Measurements from ENCODE around the gene TTC39A.

Gene TTC39A

DNA sequence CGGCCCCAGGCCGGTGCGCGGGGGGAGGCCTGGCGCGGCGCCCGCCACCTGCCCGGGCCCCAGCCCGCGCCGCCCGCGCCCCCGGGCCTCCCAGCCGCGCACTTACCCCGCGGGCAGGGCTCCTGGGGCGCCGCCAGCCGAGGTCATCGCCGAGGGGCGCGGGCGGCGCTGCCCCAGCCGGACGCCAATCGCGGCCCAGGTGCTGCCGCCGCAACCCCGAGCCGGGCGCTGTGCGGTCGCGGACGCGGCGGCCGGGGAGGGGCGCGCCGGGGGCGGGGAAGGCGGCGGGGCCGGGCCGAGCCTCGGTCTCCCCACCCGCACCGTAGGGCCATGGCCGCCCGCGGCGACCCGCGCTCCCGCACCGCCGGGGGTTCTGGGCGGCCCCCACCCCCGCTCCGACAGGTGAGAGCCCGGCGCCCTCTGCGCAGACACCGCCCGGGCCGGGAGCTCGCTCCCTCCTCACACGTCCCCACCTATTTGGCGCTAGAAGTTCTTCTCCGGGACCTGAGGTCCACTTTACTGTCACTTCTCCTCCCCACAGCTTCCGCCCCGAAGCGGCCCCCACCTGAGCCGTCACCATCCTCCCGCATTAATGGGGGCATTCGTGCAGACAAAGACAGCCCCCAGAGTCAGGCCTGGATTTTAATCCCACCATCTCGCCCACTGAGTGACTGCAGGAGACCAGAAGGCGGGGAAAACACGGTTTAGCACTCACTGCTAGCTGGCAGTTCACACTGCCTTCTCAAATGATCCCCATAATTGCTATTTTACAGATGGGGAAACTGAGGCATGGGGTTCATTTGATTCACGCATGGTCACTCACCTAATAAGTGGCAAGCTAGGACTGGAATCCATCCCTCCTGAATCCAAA, at the start of gene TTC39A:
TTC39A (minus strand) TSS at position 232 of the 871 bp plus-strand sequence; CDS start at position 147, 85 bp downstream.
- DNase-seq: no peak

DNA sequence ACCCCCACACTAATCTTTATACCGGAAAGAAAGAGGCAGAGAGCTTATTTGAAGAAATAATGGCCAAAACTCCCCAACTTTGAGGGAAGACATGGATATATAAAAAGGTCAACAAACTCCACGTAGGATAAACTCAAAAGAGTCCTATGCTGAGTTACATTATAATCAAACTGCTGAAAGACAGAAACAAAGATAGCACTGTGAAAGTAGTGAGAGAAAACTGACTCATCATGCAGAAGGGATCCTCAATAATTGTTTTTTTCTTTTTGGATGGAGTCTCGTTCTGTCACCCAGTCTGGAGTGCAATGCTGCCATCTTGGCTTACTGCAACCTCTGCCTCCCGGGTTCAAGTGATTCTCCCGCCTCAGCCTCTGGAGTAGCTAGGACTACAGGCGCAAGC, 48.5 kb upstream of the TTC39A start:
- no peak for DNase-seq

DNA sequence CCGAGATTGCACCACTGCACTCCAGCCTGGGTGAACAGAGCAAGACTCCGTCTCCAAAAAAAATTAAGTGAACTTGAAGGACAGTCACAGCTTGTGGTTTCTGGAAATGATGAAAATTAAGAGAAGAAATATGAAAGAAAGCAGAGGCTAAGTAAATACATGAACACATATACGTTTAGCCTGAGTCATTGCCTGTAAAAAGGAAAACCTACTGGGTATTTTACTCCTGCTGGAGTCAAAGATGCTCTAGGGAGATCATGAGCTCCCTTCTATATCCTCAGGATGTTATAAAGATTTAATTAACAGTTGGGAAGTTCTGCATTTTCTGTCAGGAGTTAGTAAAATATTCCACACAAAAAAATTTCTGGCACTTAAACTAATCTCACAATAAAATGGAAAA, 43.5 kb upstream of the TTC39A start:
- DNase-seq: no peak

DNA sequence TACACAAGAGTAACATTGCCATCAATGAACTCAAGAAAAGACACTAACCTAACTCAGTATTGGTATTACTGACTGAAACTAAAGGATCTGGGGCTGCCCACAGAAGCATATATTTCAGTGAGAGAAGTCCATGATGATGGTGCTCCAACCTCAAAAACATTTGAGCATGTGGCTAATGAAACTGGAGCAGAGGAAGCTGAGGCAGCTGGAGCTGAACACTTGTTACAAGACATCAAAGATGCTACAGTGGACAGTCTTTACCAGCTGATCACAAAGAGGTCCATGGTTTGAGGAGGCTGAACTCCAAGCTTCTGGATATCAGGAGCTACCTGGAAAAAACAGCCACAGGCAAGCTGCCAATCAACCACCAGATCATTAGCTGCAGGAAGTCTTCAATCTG, 42.2 kb upstream of the TTC39A start:
- DNase-seq: no peak

DNA sequence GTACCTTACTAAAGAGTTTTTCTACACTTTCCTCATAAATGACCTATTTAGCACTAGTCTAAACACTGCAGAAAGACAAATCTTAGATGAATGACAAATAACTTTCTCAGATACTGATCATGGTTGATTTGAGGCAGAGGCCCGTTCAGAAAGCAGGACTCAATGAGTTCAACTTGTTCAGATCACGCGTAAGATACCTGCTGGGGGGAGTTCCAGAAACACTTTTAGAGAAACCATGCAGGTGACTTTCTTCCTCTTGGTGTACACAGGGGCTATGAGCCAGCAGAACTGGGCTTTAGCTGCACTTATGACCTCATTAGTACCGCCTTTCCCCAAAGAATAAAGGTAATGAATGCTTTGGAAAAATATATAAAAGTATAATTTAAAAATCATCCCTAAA, 38.8 kb upstream of the TTC39A start:
- no peak for DNase-seq

DNA sequence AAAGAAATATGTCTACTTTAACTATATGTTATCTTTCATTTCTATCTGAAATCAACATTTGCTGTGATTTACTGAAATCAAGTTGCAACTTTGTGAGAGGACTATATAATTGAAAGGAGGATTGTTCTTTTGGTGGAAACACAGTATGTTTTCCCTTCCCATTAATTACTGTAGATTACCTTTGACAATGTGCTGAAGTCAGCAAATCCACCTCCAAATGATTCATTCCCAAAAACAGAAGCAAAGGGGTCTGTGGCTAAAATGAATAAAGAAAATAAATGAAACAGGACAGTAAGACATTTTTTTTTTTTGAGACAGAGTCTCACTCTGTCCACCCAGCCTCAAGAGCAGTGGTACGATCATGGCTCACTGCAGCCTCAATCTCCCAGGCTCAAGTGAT, 35.4 kb upstream of the TTC39A start:
- no peak for DNase-seq

DNA sequence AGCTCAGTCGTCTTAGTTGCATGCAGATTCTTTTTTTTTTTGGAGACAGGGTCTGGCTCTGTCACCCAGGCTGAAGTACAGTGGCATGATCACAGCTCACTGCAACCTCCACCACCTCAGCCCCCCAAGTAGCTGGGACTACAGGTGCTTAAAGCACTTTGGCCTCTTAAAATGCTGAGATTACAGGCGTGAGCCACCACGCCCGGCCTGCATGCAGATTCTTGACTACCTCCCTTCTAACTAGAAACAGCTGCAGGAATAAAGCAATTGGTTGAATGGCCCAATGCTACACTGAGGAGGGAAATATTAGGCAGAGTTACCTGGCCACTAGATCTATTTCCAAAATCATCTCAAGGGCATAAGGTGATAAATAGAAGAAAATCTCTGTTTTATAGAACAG, 29.5 kb upstream of the TTC39A start:
- DNase-seq: no peak

DNA sequence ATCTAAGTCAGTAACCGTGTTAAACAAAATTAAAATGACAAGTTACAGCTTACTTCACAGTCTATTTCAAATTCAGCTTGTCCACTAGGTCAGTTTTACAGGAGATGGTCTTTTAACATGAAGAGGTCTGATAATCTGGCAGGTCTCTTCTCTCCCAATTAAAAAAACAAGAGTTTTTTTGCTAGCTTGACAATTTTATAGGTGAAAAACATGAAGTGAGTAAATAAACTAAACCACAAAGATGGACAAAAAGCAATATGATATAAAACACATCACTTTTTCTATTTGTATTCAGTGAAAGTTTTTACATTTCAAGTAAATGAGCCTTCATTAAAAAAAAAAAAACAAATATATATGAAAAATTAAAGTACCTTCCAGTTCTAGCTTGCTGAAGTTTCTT, 25.0 kb upstream of the TTC39A start:
- DNase-seq: no peak

DNA sequence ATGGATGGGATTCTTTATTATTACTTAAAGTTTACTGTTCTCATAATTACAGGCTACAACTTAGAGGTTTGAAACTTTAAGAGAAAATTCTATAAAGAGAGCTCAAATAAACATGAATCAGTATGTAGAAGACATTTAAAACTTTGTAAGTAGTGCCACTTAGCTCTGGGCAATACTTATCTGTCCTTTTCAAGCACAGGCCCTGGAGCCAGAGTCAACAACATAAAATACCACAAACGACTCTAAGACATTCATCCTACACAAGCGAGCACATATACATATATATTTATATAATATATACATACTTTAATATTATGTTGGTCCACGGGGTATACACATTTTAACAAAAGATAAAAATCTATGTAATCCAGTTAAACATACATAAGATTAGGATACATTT, 24.1 kb upstream of the TTC39A start:
- no peak for DNase-seq

DNA sequence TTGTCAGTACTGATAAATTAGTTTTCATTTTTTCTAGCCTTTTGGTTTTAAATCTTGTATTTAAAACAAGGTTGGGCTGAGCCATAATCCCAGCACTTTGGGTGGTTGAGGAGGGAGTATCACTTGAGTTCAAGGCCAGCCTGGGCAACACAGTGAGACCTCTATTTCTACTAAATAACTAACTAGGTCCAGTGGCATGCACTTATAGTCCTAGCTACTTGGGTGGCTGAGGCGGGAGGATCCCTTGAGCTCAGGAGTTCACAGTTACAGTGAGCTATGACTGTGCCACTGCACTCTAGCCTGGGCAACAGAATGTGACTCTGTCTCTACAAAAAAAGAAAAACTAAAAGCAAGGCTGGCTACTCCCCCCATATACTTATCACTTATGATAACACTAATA, 21.5 kb upstream of the TTC39A start:
- DNase-seq: no peak

DNA sequence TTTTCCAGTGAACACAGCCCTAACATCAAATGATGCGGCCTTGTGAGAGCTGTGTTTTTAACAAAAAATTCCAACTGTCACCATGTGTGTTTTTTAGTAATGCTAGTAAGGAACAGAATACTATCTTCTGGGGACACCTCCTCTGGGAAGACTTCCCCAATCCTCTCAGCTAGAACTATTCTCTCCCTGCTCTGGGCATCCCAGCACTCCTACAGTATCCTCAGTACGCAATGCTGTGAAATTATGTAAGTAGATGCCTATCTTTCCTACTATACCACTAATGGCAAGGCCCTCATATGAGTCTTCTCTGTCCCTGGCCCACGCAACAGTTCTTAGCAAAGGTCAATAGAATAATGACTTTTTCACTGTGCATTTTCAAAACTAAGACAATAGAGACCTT, 19.5 kb upstream of the TTC39A start:
- no peak for DNase-seq

DNA sequence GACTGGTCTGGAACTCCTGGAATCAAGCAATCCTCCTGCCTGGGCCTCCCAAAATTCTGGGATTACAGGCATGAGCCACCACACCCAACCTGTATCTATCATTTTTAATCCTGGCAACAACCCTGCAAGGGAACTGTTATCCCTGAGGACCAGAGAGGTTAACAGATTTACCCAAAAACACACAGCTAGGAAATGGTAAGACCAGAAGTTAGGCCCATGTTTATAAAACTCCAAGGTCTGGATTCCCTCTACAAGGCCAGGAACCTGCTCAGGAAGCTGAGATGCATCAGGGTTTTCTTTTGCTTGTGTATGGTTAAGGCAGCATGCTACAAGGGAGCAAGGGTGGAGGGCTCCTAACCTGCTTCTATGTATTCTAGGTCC, 17.8 kb upstream of the TTC39A start:
- no peak for DNase-seq

DNA sequence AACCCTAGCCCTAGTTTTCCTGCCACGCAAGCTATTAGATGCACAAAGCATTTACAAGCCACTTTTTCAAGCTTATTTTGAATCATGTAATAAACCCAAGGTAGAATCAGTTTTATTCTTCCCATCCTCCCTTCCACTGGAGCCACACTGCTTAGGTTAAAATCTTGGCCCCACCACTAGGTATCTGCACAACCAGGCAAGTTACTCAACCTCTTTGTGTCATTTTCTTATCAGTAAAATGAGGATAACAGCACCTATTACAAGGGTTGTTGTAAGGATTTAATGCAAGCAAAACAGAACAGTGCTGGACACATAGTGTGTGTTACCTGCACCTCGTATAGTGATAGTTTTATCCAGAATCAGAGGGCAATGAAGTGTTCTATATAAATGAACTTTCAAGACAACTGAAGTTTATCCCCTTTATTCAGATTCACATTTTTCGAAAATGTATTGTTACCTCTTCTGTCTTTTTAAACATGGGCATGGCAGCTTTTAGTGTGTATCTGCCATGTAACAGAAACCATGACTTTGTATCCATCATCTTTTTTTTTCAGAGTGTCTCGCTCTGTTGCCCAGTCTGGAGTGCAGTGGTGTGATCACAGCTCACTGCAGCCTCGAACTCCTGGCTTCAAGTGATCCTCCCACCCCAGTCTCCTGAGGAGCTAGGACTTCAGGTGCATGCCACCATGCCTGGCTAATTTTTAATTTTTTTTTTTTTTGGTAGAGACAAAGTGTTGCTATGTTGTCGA, 17.2 kb upstream of the TTC39A start:
- no peak for DNase-seq

DNA sequence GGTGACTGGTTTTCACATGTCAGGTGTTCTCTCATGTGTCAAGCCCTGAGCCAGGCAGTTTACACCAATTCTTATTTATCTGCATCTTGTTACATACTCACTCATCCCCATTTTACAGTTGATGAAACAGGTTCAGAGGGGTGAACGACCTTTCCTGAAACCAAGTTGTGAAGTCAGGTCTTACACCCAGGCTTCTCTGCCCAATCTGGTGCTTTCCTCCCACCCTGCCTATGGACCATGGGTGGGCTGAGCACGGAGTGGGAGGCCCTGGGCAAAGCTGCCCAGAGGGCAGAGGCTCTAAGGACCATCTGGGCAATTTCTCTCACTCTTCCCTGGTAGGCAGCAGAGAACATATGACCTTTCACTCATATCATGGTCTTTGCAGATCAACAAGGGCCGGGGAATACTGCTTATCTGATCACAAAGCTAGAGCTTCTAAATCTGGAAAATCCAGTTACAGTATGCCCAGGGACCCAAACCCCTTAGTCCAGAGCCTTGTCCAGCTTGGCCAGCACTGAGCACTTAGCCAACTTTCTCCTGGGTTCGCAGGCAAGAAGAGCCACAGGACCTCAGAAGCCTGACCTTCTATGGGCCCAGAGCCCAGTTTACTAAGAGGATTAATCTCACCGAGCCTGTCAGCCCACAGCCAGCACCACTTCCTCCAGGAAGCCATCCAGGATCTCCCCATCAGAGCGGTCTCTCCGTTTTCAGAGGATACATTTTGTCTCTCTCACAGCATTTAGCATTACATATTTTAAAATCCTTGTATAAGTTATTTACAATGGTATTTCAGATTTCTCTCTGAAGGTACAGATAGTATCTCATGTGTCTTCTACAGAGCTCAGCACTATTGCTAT, 16.0 kb upstream of the TTC39A start:
- no peak for DNase-seq

DNA sequence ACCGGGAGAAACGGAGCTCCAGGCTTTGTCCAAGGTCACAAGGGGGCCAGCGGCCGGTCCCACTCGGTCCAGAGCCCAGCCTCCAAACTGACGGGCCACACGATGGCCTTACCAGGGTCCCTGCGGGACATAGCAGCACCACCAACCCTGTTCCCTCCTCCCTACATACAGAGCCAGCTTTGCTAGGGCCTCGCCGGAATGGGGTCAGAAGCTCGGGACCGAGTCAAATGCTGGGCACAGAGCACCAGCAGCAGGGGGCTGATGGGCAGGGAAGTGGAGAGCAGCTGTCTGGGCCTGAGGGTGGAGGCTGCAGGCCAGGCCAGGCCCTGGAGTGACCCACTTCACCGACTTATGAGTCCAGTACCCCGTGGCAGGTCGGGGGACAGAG, 14.9 kb upstream of the TTC39A start:
- DNase-seq: no peak

DNA sequence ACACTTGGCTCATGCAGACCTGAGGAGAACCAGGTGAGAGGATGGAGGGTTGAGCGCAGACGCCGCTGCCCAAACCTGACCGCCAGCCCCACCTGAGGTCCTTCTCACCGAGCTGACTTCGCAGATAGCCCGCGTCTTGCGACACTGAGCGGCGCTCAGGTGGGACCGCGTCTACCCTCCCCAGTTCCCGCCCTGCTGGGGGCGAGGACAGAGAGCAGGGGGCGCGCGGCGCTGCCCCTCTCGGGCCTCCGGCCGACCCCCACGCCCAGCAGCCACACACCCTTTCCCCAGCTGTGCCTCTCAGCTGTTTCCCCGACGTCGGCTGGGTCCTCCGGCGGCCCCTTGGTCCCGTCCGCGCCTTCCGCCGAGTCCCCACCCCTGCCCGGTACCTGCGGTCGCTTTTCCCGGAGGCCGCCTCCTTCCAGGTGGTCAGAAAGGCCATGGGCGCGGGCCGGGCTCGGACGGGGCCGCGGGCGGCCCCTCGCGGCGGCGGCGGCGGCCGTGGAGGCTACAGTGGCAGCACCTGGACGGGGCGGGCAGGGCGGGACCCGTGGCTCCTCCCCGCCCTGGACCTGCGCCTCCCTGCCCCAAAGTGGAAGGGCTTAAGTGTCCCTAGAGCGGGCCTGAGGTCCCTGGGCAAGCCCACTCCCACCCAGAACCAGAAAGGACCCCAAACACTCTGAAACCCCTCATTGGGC, 14.4 kb upstream of the TTC39A start:
- no peak for DNase-seq

DNA sequence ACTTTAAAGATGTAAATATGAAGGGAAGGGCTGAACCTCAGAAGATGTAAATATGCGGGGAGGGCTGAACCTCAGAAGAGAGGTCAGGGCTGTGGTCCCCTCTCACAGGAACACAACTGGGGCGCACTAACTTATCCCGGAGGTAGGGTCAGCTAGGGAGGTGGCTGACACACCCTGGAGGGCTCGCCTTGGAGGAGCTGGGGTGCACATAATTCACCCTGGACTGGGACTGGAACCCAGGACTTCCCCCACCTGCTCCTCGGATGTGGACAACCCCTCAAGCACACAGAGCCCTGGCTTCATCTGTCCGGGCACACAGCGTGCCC, 13.9 kb upstream of the TTC39A start:
- no peak for DNase-seq

DNA sequence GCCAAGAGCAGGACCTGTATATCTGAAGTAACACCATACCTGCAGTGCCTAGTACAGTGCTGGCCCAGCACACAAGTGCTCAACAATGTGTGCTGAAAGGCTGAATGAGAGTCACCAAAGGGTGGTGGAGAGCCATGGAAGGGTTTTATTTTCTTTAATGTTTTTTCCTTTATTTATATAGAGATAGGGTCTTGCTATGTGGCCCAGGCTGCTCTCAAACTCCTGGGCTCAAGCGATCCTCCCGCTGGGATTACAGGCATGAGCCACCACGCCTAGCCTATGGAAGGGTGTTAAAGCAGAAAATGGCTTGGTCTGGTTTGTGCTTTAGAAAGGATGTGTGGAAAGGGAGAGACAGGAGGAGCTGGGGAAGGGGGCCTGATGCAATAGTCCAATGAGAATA, 13.3 kb upstream of the TTC39A start:
- DNase-seq: no peak

DNA sequence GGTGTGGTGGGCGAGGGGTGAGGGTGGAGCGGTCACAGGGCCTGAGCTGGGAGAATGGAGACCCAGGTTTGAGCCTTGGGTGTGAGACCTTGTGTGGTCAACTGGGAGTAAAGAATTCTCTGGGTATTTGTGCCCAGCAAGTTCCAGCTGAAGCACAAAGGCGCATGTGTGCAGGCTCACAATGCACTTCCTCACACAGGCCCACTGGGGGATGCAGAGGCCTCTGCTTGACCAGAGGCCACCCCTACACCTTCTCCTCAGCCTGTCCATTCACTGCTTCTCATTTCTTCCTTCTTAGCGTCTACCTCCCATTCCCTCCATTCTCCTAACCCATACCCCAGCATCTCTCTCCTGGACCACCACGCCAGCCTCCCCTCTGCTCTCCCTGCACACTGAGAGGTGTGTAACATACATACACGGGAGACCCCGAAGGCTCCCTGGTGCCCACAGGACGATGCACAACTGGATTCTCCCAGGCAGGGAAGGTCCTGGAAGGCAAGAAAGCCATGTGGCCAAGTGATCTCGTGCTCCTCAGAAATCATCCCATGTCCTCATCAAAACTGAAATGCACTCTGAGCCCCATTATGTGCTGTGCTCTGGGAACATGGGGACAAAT, 12.3 kb upstream of the TTC39A start:
- DNase-seq: no peak

DNA sequence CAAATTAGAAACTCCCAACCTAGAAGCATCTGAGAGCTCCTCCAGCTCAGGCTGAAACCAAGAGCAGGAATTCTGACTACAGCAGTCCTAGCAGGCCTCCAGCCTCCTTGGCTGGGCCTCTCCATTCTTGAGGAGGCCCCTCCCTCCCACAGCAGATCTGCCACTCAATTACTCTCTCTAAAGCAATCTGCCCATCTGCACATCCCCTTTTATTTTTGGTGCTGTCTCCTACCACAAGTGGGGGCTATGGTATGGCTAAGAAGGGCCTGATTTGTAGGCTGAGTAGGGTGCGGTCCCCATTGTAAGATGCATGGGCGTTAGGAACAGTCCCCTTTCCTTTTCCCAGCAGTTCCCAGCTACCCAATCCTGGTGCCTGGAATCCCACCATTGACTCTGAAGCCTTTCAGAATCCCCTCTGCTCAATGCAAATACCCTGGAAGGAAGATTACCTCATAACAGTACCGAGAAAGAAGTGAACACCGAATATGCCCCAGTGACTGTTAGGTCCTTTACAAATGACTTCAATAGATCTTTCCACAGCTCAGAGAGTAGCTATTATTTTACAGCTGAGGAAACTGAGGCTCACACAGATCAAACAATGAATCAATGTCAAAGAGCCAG, 11.6 kb upstream of the TTC39A start:
- DNase-seq: peak; percentile 27

DNA sequence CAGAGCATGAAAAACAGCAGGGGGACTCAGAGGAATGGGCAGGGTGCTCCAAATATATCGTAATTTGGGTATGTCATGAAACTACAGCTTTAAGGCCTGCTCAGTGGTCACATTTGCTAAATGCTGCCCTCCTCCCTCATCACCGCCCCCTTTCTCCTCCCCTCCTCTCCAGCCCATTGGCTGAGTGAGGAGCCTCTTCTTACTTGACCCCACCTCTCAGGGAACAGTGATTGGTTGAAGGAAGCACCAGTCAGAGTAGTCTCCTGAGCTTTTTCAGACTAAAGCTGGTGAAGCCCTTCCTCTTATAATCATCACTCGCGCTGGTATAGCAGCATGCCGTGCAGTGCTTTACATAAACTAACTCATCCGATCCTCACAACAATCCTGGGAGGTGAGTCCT, 10.0 kb upstream of the TTC39A start:
- no peak for DNase-seq

DNA sequence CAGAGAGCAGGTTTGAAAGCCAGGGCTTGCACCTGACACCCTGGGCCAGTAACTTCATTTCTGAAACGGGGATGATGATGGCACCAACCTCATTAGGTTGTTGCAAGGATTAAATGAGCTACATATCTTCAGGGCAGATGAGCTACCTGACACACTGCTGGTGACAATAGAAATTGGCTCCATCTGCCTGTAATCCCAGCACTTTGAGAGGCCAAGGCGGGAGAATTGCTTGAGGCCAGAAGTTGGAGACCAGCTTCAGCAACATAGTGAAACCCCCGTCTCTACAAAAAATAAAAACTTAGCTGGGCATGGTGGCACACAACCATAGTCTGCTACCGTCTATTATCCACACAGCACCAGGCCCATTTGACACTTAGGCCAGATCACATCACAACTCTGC, 6.3 kb upstream of the TTC39A start:
- no peak for DNase-seq

Data from NCI-H446 treated with DMSO at 0.1 percent for 48 hours (cell line).